H1 (cell line): ENCODE data around the gene CTRL. TPM values are rescaled to one million over a fixed set of nuclear protein-coding genes. Genes with fewer than 3 reads are reported as not detected.

Experiments
- E2F6 ChIP-seq: IDR thresholded peaks from 2 replicates; pipeline ENCODE4 v1.6.1; 2012; ENCODE audit warnings: inconsistent platforms
- EZH2 ChIP-seq: fragments of 200-600 bp; sonication (generic); IDR thresholded peaks from 2 replicates; pipeline ENCODE4 v1.7.1; 2012; ENCODE audit warnings: low read depth, mild to moderate bottlenecking, moderate library complexity, low read length, inconsistent platforms; ENCODE audit not compliant: severe bottlenecking
- KDM5A ChIP-seq: fragments of 200-600 bp; IDR thresholded peaks from 2 replicates; pipeline ENCODE4 v1.7.1; 2012; ENCODE audit warnings: mild to moderate bottlenecking, low read length, inconsistent platforms, mixed read lengths
- TAF7 ChIP-seq: optimal IDR thresholded peaks from 2 replicates; pipeline ENCODE3; 2011; ENCODE audit warnings: low read depth, mild to moderate bottlenecking, inconsistent platforms, low read length, moderate library complexity, borderline replicate concordance
- polyA plus RNA-seq, 7 experiments: library from polyadenylated mRNA; depleted of rRNA in 3 of 7; stranded (reverse) in 5 of 7; unstranded in 2 of 7; fragments of >200 nt in 5 of 7; fragments of 200-250 nt in 2 of 7; gene quantifications; 1 replicate in 5 of 7; 2 replicates in 1 of 7; 4 replicates in 1 of 7; pipeline versions ENCODE4 v1.2.1 to v1.2.3, GENCODE V29; 2011 to 2013; ENCODE audit warnings: missing spikeins in 2 of 7, mixed read lengths in 2 of 7
- total RNA-seq: library from RNA; stranded (reverse); fragmentation: NEBNext Ultra II Directional; extraction: Animal tissue kit (Norgen Biotek cat#: 25700); gene quantifications from 2 replicates; pipeline ENCODE4 v1.2.1, GENCODE V29; 2021

The CTRL gene
- total and polyA plus RNA-seq, 2 of the 8 experiments (the other 6 are each of a cell fraction or from before 2014, with no cell fraction given), result 1.7 to 4.2 TPM

GRCh38 chr16:67967183-67967957 is 35.7 kb upstream of the CTRL start (continued):
- TF ChIP-seq EZH2 (no peak), E2F6 (no peak), KDM5A (no peak), TAF7 (no peak)
